ENCODE measurements around the gene OR5V1.
"Not testable (repeated sequence)": the region's sequence is repeated elsewhere in the genome, so short reads cannot be mapped to it uniquely, and the experiment has no call there.

Gene OR5V1

GRCh38 chr6:29336269-29336668, 32.4 kb downstream of the OR5V1 start:
- Histone ChIP-seq H3K36me3 (replicated peaks) (no peaks in the 10 kb centered on the region), H3K4me3 (ENCODE audit: low read depth, low read length) (no peak overlapping the region), H3K27ac (no peak overlapping the region), H3K27me3 (replicated peaks) (no peaks in the 10 kb centered on the region)
- in situ Hi-C loops (cut with HindIII; ENCODE audit: low pct_ligation_motif_present, low sequenced_read_pairs): no loop called here
- DNase-seq: no peak
- no peak for TF ChIP-seq CTCF (IDR thresholded peaks at IDR 0.05; ENCODE audit: low read depth, low read length, missing control alignments)

GRCh38 chr6:29332676-29333075, 36.0 kb downstream of the OR5V1 start:
- Histone ChIP-seq H3K27me3 (replicated peaks) (no peaks in the 10 kb centered on the region), H3K27ac (no peak overlapping the region), H3K4me3 (ENCODE audit: low read depth, low read length) (no peak overlapping the region), H3K36me3 (replicated peaks) (no peaks in the 10 kb centered on the region)
- DNase-seq: no peak
- TF ChIP-seq CTCF (IDR thresholded peaks at IDR 0.05; ENCODE audit: low read depth, low read length, missing control alignments): no peak
- in situ Hi-C loops (cut with HindIII; ENCODE audit: low pct_ligation_motif_present, low sequenced_read_pairs): no loop called here

GRCh38 chr6:29325777-29326176, 42.9 kb downstream of the OR5V1 start:
- Histone ChIP-seq H3K36me3 (replicated peaks) (no peaks in the 10 kb centered on the region), H3K27ac (no peak overlapping the region), H3K4me3 (ENCODE audit: low read depth, low read length) (no peak overlapping the region), H3K27me3 (replicated peaks) (no peaks in the 10 kb centered on the region)
- in situ Hi-C loops (cut with HindIII; ENCODE audit: low pct_ligation_motif_present, low sequenced_read_pairs): no loop called here
- TF ChIP-seq CTCF (IDR thresholded peaks at IDR 0.05; ENCODE audit: low read depth, low read length, missing control alignments): no peak
- DNase-seq: no peak

GRCh38 chr6:29323332-29323731, 45.3 kb downstream of the OR5V1 start:
- H3K27ac ChIP-seq; H3K36me3 ChIP-seq (replicated peaks); H3K27me3 ChIP-seq (replicated peaks); DNase-seq; in situ Hi-C loops (cut with HindIII; ENCODE audit: low pct_ligation_motif_present, low sequenced_read_pairs); H3K4me3 ChIP-seq (ENCODE audit: low read depth, low read length): not testable (repeated sequence)

GRCh38 chr6:29319931-29320330, 48.7 kb downstream of the OR5V1 start:
- no peak overlapping the region for H3K4me3 ChIP-seq (ENCODE audit: low read depth, low read length)
- no peaks in the 10 kb centered on the region for H3K27me3 ChIP-seq (replicated peaks)
- no peaks in the 10 kb centered on the region for H3K36me3 ChIP-seq (replicated peaks)
- DNase-seq: no peak
- in situ Hi-C loops (cut with HindIII; ENCODE audit: low pct_ligation_motif_present, low sequenced_read_pairs): no loop called here
- no peak for TF ChIP-seq CTCF (IDR thresholded peaks at IDR 0.05; ENCODE audit: low read depth, low read length, missing control alignments)
- no peak overlapping the region for H3K27ac ChIP-seq

Data from brain microvascular endothelial cell (primary cell).